Measurements from ENCODE around the gene HOMEZ.

- TF ChIP-seq, protein P1, sequence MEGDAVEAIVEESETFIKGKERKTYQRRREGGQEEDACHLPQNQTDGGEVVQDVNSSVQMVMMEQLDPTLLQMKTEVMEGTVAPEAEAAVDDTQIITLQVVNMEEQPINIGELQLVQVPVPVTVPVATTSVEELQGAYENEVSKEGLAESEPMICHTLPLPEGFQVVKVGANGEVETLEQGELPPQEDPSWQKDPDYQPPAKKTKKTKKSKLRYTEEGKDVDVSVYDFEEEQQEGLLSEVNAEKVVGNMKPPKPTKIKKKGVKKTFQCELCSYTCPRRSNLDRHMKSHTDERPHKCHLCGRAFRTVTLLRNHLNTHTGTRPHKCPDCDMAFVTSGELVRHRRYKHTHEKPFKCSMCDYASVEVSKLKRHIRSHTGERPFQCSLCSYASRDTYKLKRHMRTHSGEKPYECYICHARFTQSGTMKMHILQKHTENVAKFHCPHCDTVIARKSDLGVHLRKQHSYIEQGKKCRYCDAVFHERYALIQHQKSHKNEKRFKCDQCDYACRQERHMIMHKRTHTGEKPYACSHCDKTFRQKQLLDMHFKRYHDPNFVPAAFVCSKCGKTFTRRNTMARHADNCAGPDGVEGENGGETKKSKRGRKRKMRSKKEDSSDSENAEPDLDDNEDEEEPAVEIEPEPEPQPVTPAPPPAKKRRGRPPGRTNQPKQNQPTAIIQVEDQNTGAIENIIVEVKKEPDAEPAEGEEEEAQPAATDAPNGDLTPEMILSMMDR (IDR thresholded peaks at IDR 0.05) = no peak
- TF ChIP-seq EZH2phosphoT487 (IDR thresholded peaks at IDR 0.05) = no peak
Measured at GRCh38 chr14:23297096-23297495, 11.2 kb upstream of the HOMEZ start.
